HG02870 (cell line): Measurements from ENCODE around the gene CFAP43.

ENCODE experiments used
- ATAC-seq: cut with Tn5 transposase; IDR thresholded peaks from one replicate; pipeline ENCODE4 v1.9.1; 2021; ENCODE audit warnings: mild to moderate bottlenecking, moderate library complexity; ENCODE audit not compliant: unreplicated experiment

The CFAP43 gene, protein sequence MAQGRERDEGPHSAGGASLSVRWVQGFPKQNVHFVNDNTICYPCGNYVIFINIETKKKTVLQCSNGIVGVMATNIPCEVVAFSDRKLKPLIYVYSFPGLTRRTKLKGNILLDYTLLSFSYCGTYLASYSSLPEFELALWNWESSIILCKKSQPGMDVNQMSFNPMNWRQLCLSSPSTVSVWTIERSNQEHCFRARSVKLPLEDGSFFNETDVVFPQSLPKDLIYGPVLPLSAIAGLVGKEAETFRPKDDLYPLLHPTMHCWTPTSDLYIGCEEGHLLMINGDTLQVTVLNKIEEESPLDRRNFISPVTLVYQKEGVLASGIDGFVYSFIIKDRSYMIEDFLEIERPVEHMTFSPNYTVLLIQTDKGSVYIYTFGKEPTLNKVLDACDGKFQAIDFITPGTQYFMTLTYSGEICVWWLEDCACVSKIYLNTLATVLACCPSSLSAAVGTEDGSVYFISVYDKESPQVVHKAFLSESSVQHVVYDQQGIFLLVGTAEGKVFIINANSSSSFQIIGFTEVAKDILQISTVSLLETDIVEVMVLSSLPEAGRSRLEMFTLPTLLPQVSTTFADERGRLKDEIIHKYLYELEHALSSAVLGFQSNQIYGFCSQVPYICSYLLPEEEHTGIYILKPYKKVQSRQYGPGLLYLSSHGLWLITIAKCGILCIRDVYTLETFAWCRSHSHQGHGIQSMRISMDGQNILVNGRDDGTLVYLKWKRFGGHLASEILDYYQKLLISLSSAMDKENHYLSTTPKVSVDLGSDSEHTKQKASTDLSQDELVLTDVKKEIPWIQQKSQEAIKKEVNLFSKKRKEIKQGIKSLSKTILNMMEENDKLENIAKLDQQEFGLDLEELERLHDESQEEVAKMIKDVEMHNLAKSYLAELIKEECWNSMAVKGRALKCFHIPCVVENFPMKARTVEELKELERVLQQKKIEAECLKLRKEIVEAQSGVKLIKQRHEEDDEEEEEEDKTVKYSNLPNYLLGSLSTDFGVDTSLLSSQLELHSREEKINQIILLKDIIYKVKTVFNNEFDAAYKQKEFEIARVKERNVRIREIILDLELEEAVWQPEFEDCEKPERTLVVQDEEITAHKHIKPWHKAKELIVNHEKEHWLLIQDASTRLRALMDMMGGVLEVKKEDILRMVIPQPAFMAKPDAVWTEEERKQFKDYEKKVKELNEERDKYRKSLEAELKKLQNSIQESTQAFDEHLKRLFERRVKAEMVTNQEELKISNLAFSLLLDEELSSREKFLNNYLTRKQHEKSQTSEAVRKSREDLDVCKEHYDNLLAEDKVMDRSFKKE (N-terminal part only)

GRCh38 chr10:104231784-104232612, at the start of gene CFAP43:
TSS of gene CFAP43 (minus strand) at chr10:104232364. CDS start at chr10:104232246, 118 bp downstream.
- ATAC-seq, result peak; percentile 100

DNA sequence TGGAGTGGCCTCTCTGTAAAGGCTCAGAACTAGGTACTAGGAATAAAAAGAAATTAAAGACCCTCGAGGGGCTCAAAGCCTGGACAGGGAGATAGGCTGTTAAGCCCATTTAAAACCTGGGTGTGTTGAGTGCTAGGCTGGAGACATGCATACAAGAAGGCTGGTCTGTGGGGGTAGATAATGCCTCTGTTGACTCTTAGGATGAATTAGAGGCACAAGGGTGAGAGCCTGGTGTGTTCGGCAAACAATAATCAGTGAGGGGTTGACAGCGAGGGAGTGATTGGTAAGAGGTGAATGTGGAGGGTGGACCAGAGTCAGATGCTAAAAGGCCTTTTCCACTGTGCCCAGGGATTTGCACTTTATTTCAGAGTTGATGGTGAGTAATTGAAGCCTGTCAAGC, 49.5 kb upstream of the CFAP43 start:
- ATAC-seq, result no peak

DNA sequence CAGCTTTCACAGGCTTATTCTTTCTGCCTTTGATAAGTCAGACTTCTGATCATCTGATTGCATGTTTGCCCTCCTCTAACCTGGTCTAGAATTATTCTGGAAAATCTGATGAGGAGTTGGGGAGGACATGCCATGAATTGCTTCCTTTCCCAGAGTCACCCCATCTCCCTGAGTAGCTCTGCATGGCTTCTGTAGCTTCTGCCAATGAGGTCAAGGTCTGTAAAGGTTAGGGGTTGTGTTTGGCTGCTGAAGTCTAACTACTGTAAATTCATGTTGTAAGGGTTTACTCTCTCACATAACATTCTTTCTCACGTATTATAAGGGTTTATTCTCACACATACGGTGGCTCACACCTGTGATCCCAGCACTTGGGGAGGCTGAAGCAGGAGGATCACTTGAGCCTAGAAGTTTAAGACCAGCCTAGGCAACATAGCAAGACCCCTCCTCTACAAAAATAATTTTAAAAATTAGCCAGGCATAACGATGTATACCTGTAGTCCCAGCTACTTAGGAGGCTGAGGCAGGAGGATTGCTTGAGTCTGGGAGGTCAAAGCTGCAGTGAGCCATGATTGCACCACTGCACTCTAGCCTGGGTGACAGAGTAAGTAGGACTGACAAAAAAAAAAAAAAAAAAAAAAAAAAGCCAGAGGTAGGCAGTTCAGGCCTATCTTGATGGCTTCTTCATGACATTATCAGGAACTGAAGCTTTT, 47.5 kb upstream of the CFAP43 start:
- no peak for ATAC-seq

DNA sequence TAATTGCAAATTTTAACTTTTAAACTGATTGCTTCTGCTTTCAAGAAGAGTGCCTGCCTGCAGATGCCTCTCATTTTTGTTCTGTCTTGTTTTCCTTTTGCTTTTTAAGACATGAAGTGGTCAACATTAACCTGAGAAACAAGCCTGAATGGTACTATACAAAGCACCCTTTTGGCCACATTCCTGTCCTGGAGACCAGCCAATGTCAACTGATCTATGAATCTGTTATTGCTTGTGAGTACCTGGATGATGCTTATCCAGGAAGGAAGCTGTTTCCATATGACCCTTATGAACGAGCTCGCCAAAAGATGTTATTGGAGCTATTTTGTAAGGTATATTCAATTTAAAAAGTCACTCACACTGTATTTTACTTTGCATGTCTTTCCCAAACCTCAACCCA, 45.6 kb upstream of the CFAP43 start:
- ATAC-seq, result no peak

DNA sequence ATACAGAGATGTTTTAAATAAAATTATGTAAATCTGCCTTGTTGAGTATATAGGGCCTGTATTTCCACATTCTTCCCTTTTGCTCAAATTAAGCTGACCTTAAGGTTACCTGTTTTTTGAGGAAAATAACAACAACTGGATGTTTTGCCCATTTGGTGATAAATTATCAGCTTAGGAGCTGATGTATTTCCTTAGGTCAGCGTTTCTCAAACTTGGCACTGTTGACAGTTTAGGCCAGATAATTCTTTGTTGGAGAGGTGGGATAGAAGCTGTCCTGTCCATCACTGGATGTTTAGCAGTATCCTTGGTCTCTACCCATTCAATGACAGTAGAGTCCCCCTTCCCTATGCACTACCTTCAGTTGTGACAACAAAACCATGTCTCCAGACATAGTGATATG, 44.0 kb upstream of the CFAP43 start:
- ATAC-seq, result no peak

DNA sequence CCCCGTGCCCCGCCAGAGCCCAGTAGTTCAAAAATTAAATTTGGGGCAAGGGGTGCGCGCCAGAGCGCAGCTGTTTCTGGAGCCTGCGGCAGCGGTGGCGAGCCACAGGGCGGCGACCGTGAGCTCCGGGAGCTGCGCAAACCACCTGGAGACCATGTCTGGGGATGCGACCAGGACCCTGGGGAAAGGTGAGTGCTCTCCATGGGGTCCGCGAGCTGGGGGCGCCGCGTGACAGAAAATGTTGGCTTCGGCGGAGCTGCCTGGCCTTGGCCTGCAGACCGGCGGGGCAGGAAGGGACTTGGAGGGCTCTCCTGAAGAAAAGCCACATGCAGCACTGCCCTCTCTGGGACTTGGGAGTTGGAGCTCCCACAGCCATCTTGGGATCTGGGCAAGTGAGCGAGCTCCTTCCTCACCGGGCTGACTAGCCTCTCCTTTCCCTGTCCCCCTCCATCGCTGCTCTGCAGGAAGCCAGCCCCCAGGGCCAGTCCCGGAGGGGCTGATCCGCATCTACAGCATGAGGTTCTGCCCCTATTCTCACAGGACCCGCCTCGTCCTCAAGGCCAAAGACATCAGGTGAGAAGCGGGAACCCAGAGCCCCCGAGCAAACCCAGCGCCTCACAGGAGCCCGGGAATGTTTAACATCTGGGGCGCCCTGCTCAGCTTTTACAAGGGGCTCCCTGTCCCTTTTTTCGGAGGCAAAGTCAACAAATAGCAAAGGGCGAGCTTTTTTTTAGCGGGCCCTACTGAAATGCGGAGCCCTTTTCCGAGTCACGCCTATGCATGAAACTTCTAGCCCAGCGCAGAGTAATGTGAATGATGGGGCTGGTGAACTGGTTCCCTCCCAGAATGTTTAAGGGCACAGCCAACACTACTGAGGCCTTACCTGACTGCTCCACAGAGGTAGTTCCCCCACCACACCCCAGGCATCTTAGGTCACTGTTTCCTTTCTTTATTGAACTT, 42.9 kb upstream of the CFAP43 start:
- ATAC-seq, result peak; percentile 78

GRCh38 chr10:104273899-104274575, 41.9 kb upstream of the CFAP43 start:
- ATAC-seq, result no peak

DNA sequence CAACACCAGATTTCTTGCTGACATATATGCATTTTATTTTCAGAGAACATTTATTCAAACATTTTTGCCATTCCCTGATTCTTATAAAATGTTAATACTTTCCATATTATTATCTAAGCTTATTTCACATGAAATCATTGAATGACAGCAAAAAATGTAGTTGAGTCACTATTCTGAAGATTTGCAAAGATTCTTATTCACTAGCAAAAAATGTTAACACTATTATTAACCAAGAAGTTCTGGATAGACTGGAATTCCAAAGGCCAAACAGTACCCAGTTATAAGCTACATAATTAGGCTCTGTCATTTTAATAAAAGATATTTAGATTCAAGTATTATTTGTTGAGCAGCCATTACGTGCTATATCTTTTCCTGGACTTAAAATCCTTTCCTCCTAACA, 41.1 kb upstream of the CFAP43 start:
- no peak for ATAC-seq

- peak; percentile 96 for ATAC-seq
Observed at GRCh38 chr10:104268713-104269645, 36.8 kb upstream of the CFAP43 start, which contains the start of gene GSTO2. TSS of gene GSTO2 (plus strand) at chr10:104269184. CDS start at chr10:104274916, 5,732 bp downstream.

DNA sequence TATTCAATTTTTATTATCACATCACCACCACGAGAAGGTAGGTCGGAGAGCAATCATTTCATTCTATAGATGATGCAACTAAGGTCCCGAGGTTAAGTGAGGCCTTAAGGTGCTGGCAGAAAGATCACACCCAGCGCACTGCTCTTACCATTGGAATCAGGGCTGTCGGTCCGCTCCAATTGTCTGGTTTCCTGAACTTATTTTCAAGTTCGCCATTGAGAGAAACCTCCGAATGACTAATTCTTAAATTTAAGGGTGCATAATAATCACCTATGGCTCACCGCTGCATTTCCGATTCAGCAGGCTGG, 36.2 kb upstream of the CFAP43 start:
- ATAC-seq, result no peak

DNA sequence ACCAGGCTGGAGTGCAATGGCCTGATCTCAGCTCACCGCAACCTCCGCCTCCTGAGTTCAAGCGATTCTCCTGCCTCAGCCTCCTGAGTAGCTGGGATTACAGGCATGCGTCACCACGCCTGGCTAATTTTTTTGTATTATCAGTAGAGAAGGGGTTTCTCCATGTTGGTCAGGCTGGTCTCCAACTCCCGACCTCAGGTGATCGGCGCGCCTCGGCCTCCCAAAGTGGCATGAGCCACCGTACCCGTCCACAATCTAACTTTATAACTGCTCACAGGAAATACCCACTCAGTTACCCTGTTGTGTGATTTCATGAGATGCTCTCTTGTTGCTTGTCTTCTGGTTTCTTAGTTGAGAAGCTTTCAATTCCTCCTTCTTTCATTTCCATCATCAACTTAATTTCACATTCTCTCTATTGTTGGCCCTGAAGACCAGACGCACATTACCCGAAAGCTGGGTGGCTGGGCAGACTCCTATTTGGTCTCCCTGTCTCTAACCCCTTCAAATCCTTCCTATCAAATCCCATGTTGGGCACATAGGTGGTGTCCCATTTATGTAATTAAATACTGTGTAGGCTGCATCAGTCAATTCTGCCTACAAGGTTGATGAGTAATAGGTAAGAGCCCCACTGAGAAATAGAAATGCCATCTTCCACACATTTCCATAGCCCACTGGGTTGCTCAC, 35.7 kb upstream of the CFAP43 start:
- no peak for ATAC-seq

- ATAC-seq, result no peak
Observed at GRCh38 chr10:104264783-104265182, 32.6 kb upstream of the CFAP43 start.

DNA sequence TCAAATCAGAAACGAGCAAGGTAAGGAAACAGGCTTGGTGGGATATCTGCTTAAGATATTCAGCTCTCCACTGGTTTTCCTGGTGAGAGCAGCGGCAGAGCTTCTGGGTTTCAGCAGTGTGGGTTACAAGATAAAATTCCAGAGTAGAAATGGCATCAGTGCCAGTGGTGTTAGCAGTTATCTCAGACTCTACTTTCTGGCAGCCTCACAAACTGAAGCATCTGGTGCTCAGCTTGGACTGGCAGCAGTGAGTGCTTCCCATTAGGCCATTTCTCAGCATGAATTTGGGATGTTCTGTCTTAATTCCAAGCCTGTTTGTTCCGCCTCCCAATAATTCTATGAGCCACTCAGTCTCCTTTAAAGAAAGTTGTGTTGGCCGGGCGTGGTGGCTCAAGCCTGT, 29.9 kb upstream of the CFAP43 start:
- ATAC-seq, result no peak

GRCh38 chr10:104260775-104261115, 28.6 kb upstream of the CFAP43 start:
- ATAC-seq, result no peak

- ATAC-seq, result no peak
Observed at GRCh38 chr10:104259999-104260774, 28.0 kb upstream of the CFAP43 start.

GRCh38 chr10:104259456-104259855, 27.3 kb upstream of the CFAP43 start:
- ATAC-seq, result no peak
